H1 (cell line): ENCODE results near the gene FGD5. TPM values are rescaled to one million over a fixed set of nuclear protein-coding genes. Genes with fewer than 3 reads are reported as not detected.

Experiments used
- ATF2 ChIP-seq: IDR thresholded peaks from 2 replicates; pipeline ENCODE4 v1.6.1; 2012; ENCODE audit warnings: low read length, inconsistent platforms
- KDM1A ChIP-seq: fragments of 200-600, 300-600 bp; sonication (generic); IDR thresholded peaks from 2 replicates; pipeline ENCODE4 v1.7.1; 2016; ENCODE audit warnings: mild to moderate bottlenecking, low read length, borderline replicate concordance
- NANOG ChIP-seq: IDR thresholded peaks from 2 replicates; pipeline ENCODE4 v1.6.1; 2011; ENCODE audit warnings: low read length, low read depth, mild to moderate bottlenecking, inconsistent platforms; ENCODE audit not compliant: insufficient read depth, poor library complexity, severe bottlenecking
- SP2 ChIP-seq: IDR thresholded peaks from 2 replicates; pipeline ENCODE4 v1.6.1; 2012; ENCODE audit warnings: mild to moderate bottlenecking, low read length, inconsistent platforms
- TCF12 ChIP-seq: IDR thresholded peaks from 2 replicates; pipeline ENCODE4 v1.6.1; 2011; ENCODE audit warnings: low read depth, mild to moderate bottlenecking, low read length
- polyA plus RNA-seq, 7 experiments: library from polyadenylated mRNA; depleted of rRNA in 3 of 7; stranded (reverse) in 5 of 7; unstranded in 2 of 7; fragments of >200 nt in 5 of 7; fragments of 200-250 nt in 2 of 7; gene quantifications; 1 replicate in 5 of 7; 2 replicates in 1 of 7; 4 replicates in 1 of 7; pipeline versions ENCODE4 v1.2.1 to v1.2.3, GENCODE V29; 2011 to 2013; ENCODE audit warnings: missing spikeins in 2 of 7, mixed read lengths in 2 of 7
- total RNA-seq: library from RNA; stranded (reverse); fragmentation: NEBNext Ultra II Directional; extraction: Animal tissue kit (Norgen Biotek cat#: 25700); gene quantifications from 2 replicates; pipeline ENCODE4 v1.2.1, GENCODE V29; 2021

Gene FGD5
- total and polyA plus RNA-seq, 2 of the 8 experiments (the other 6 are each of a cell fraction or from before 2014, with no cell fraction given), result 4.7 to 14.3 TPM

- TF ChIP-seq NANOG, result no peak
- no peak for TF ChIP-seq SP2
- no peak for TF ChIP-seq KDM1A
- TF ChIP-seq TCF12, result no peak
- TF ChIP-seq ATF2, result no peak
Measured at GRCh38 chr3:14885307-14885706, 66.5 kb downstream of the FGD5 start (continued).
